Measurements from ENCODE around the gene TIMM50.
"Not testable (repeated sequence)": the region's sequence is repeated elsewhere in the genome, so short reads cannot be mapped to it uniquely, and the experiment has no call there.

The TIMM50 gene

DNA sequence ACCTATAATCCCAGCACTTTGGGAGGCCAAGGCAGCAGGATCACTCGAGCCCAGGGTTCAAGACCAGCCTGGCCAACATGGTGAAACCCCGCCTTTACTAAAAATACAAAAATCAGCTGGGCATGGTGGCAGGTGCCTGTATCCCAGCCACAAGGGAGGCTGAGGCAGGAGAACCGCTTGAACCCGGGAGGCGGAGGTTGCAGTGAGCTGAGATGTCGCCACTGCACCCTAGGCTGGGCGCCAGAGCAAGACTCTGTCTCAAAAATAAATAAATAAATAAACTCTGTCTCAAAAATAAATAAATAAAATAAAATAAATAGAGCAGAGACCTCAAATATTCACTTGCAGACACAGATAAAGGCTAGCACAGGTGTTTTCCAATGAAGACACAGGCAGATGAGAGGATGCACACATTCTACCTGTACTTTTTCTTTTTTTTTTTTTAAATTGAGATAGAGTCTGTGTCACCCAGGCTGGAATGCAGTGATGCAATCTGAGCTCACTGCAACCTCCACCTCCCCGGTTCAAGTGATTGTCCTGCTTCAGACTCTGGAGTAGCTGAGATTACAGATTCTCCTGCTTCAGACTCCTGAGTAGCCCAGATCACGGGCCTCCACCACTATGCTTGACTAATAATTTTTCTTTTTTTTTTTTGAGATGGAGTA lies 42.2 kb upstream of the TIMM50 start:
- FAIRE-seq = no peak
- no peak for DNase-seq (ENCODE audit: insufficient read length, low spot score)
- TF ChIP-seq, protein P1, sequence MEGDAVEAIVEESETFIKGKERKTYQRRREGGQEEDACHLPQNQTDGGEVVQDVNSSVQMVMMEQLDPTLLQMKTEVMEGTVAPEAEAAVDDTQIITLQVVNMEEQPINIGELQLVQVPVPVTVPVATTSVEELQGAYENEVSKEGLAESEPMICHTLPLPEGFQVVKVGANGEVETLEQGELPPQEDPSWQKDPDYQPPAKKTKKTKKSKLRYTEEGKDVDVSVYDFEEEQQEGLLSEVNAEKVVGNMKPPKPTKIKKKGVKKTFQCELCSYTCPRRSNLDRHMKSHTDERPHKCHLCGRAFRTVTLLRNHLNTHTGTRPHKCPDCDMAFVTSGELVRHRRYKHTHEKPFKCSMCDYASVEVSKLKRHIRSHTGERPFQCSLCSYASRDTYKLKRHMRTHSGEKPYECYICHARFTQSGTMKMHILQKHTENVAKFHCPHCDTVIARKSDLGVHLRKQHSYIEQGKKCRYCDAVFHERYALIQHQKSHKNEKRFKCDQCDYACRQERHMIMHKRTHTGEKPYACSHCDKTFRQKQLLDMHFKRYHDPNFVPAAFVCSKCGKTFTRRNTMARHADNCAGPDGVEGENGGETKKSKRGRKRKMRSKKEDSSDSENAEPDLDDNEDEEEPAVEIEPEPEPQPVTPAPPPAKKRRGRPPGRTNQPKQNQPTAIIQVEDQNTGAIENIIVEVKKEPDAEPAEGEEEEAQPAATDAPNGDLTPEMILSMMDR (IDR thresholded peaks at IDR 0.05; ENCODE audit: insufficient read depth, missing control alignments) = no peak

GRCh38 chr19:39444598-39445195 lies 35.9 kb upstream of the TIMM50 start:
- FAIRE-seq = no peak
- no peak for DNase-seq (ENCODE audit: insufficient read length, low spot score)
- TF ChIP-seq, protein P1 (IDR thresholded peaks at IDR 0.05; ENCODE audit: insufficient read depth, missing control alignments) = no peak

GRCh38 chr19:39445196-39446111 lies 35.2 kb upstream of the TIMM50 start, which contains the start of gene SUPT5H:
Gene SUPT5H (plus strand): TSS chr19:39445582. CDS start chr19:39445891, 309 bp downstream.
- no peak for FAIRE-seq

GRCh38 chr19:39446365-39447084 lies 34.1 kb upstream of the TIMM50 start:
- FAIRE-seq (no peak), DNase-seq (ENCODE audit: insufficient read length, low spot score) (no peak)
- TF ChIP-seq, protein P1 (IDR thresholded peaks at IDR 0.05; ENCODE audit: insufficient read depth, missing control alignments) = no peak

More at GRCh38 chr19:39445196-39446111, 35.2 kb upstream of the TIMM50 start, which contains the start of gene SUPT5H:
- TF ChIP-seq, protein P1 (IDR thresholded peaks at IDR 0.05; ENCODE audit: insufficient read depth, missing control alignments) = no peak
- peak; percentile 99 for DNase-seq (ENCODE audit: insufficient read length, low spot score)

GRCh38 chr19:39448271-39448670 lies 32.4 kb upstream of the TIMM50 start:
- FAIRE-seq = no peak
- TF ChIP-seq, protein P1 (IDR thresholded peaks at IDR 0.05; ENCODE audit: insufficient read depth, missing control alignments) = no peak
- no peak for DNase-seq (ENCODE audit: insufficient read length, low spot score)

DNA sequence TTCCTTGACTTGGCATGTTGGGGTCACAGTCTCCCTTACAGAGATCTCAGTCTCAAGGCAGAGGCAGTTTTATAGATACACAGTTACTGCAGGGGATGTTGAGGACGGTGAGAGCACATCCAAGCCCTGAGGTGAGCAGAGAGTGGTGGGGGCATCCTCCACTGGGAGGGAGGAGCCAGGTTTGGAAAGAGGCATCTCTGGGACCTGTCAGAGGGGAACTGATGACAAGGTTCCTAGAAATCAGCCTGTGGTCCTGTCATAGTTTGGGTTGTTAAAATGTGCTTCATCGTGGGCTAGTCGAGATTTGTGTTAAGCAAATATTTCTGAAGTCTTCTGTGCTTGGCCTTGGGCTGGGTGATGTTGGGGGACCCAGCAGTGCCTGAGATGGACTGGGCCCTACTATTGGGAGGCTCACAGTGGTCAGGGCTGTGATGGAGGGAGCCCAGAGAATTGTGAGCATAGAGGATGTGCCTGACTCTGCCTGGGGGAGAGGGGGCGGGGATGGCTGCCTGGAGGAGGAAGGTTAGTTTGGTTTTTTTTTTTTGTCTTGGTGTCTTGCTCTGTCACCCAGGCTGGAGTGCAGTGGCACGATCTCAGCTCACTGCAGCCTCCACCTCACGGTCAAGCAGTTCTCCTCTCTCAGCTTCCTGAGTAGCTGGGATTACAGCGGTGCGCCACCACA lies 31.4 kb upstream of the TIMM50 start:
- FAIRE-seq (no peak), DNase-seq (ENCODE audit: insufficient read length, low spot score) (no peak)
- TF ChIP-seq, protein P1 (IDR thresholded peaks at IDR 0.05; ENCODE audit: insufficient read depth, missing control alignments) = no peak

- not testable (repeated sequence) for DNase-seq (ENCODE audit: insufficient read length, low spot score); FAIRE-seq
These were observed 29.4 kb upstream of the TIMM50 start for GRCh38 chr19:39451257-39451656.

Data from D721Med (cell line).